NCI-H1694 treated with DMSO at 0.1 percent for 48 hours (cell line): Measurements from ENCODE around the gene RPLP2.

Source experiments
- DNase-seq: peaks from one replicate; lab custom pipeline; 2025; lab: John Stamatoyannopoulos, UW

RPLP2 gene

DNA sequence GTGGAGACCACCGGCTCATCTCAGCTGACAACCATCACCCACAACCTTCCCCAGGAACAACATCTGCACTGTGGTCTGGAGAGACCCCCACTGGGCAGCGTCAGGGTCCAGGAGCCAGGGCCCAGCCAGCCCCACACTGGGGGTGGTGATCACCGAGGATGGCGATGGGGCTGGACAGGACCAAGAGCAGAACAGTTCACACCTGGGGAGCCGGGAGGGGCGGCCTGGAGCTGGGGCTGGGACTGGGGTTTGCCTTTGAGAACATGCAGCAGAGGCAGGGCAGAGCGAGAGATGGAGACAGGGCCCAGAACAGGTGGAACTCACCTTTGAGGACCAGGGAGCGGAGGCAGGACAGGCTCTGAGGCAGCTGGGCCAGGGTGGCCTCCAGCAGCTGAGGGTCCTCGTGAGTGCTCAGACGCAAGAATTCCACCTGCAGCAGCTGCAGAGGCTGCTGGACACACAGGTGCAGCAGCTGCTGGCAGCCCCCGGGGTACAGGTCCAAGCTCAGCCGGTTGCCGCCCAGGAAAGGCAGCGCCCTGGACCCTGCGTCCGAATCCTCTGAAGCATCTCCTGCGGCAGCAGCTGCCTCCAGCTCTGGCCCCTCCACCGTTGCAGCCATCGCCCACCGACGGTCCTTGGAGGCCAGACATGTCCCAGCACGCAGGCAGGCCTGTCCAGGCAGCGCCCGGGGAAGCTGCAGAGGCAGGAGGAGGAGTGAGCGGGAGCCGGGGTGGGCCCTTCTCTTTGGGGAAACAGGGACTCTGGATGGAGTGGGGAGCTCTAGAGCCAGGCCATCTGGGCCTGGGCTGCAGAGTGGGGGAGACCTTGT, 5.8 kb upstream of the RPLP2 start:
- peak; percentile 32 for DNase-seq

DNA sequence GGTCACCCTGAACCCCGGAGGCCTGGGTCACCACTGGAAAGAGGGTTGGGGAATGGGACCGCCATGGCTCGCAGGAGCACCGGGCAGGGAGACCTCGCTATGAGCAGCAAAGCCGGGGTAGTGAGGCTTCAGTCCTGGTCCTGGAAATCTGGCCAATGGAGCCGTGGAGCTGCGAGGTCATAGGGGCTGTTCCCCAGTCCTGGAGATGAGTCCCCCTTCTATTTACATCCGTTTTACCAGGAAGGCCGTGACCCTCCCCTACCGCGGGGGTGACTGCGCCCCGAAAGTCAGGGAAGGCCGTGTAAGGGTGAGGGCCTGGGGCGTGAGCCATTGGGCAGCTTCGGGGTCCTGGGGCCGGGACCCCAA, 5.2 kb upstream of the RPLP2 start:
- no peak for DNase-seq

DNA sequence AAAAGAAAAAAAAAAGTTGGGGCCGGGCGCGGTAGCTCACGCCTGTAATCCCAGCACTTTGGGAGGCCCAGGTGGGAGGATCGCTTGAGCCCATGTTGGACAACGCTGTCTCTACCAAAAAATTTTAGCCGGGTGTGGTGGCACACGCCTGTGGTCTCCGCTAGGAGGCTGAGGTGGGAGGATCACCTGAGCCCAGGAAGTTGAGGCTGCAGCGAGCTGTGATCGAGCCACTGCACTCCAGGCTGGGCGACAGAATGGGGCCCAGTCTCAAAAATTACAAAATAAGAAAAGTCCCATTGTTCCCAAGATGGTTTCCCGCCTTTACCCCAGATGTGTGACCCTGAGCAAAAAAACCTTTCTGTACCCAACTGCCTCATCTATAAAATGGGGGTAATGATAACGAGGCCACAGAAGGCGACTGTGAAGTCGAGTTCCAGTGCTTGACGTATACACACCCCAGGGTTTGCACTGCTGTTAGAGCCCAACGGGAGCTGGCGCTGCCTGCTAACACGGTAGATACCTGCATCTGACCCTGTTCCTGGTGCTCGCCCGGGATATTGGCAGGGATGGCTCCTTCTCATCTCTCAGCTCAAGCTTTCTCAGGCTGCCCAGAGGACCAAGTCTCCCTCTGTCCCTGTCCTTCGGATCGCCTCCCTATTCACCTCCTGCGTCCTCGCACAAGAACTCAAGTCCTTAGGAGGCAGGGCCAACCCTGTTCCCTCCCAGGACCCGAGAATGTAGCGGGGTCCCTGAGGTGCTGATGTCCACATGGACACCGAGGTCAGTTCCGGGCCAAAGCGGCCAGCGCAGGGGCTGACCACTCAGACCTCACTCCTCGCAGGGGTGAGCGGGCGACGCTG, 1.1 kb upstream of the RPLP2 start:
- DNase-seq: no peak

DNA sequence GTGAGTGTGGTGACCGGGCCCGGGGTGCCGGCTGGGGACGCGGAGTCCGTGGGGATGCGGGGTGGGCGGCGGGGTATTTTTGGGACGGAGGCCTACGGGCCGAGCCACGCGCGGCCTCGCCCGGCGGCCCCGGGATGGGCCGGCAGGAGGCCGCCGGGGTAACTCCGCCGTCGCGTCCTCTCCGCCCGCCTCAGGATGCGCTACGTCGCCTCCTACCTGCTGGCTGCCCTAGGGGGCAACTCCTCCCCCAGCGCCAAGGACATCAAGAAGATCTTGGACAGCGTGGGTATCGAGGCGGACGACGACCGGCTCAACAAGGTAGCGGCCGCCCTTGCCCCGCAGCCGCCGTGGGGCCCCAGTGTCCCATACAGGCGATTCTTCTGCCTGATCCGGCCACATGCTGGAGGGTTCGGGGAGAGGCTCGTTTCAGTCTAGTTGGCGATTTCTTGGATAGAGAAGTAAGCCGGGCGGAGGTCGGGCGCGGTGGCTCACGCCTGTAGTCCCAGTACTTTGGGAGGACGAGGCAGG, 337 bp downstream of the RPLP2 start:
- DNase-seq: no peak

DNA sequence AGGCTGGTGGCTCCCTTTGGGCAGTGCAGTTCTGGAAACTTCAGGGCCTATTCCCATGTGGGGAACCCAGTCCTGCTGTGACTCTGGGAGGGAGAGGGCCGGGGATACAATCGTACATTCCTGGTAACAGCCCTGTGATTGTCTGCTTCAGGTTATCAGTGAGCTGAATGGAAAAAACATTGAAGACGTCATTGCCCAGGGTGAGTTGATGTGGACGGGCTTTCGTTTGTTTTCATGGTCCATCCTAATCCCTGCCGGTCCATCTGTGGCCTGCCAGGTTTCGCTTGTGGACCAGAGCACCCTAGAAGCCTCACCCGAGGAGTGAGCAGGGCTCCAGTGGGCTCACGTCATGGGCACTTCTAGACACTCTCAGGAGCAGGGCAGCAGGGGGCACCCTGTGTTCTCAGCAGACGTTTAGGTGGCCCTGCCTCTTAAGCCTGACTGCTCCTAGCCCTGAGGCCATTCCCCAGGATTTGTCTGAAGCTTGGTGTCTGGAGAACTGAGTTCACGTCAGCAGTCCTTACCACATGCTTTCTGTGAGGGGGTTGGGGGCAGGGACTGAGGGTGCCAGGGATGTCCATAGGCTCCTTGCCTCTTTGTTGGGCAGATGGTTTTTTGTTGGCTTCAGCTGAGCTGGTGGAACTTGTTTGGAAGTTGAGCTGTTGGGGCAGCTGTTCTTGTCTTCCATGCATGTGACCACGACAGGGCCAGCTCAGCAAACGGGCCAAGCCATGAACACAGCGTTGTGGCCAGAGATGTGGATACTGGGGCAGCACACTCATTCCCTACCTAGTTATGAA, 1.9 kb downstream of the RPLP2 start:
- no peak for DNase-seq

DNA sequence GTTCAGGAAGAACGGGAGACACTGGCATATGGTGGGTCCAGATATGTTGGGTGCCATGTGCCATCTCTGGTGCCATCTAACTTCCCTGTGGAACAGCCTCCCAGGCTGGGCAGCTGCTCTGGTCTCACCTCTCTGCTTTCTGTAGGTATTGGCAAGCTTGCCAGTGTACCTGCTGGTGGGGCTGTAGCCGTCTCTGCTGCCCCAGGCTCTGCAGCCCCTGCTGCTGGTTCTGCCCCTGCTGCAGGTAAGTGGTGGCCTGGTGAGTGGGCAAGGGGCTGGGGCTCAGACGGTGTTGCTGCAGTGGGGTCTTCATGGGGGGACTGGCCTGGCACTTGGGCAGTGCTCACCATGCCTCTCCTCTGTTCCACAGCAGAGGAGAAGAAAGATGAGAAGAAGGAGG, 2.6 kb downstream of the RPLP2 start:
- no peak for DNase-seq

DNA sequence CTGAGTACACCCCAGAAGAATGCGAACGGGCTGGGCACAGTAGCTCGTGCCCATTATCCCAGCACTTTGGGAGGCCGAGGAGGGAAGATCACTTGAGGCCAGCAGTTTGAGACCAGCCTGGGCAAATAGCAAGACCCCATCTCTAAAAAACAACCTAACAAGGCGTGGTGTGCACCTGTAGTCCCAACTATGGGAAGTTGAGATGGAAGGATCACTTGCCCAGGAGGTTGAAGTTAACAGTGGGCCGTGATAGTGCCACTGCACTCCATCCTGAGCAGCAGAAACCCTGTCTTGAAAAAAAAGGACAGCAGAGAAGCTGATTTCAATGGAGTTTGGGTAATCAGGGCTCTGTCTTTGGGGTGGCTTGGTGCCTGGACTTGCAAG, 3.3 kb downstream of the RPLP2 start:
- DNase-seq: no peak

DNA sequence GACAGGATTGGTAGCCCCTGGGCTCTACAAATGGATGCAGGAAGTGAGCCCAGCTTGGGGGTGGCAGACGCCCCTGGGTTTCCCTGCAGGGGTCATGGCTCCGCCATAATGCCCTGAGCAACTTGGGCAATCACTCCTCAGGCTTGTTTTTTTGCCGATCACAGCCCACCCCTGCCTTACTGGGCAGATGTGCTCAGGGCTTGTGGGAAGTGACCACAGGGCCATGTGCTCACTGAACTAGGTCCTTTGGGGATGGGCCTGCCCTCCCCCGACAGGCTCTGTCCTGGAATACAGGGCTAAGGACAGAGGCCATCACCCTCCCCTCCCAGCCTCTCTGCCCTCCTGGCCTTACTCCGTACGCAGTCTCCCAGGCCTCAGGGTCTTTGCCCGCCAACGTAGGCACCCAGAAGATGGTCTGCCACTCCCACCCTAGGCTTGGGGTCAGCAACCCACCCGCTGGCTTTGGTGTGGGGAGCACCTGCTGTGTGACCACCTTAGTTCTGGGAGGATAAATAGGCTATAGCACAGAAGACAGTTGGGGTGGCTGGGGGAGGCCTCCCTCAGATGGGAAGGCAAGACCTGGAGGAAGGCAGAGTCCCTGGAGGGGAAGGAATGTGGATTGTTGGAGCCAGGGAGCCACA, 3.8 kb downstream of the RPLP2 start:
- no peak for DNase-seq

DNA sequence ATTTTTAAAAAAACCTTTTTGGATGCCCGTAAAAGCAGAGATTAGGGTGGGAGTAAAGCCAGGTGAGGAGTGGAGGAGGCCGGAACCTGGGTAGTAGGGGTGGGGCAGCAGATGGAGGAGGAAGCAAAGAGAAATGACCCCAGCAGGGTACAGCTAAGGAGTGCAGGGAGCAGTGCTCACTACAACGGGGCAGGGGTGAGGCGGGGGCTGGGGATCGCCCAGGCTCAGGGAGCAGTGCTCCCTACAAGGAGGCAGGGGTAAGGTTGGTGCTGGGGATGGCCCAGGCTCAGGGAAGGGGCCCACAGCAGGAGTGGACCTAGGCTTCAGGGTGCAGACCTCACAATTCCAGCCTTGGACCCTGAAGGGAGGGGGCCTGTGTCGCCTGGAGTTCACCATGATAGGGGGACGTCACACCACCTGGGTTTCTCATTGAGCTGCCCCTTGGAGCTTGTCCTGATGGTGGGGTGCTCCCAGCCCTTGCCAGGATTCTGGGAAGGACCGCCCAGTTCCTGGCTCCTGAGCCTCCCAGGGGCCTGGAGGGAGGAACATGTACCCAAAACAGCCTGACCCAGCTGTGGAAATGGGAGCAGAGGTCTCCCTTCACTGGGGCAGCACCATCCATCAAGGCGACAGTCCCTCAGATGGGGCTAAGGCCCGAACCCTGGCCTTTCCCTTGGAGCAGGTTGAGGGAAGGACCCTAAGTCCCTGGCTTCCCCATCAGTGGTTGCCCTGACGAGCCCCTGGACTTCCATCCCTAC, 6.1 kb downstream of the RPLP2 start:
- no peak for DNase-seq

DNA sequence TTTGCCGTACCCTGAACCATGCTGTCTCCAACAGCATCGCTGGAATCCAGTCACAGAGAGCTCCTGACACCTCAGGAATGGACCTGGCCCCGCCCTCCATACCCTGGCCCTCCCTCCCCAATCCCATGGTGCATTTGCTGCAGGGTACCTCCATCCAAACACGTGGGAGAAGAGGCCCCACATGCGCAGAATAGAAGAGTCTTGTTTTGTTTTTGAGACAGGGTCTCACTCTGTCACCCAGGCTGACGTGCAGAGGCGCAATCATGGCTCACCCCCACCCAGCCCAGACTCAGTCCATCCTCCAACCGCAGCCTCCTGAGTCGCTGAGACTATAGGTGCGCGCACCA, 6.6 kb downstream of the RPLP2 start:
- DNase-seq: no peak

DNA sequence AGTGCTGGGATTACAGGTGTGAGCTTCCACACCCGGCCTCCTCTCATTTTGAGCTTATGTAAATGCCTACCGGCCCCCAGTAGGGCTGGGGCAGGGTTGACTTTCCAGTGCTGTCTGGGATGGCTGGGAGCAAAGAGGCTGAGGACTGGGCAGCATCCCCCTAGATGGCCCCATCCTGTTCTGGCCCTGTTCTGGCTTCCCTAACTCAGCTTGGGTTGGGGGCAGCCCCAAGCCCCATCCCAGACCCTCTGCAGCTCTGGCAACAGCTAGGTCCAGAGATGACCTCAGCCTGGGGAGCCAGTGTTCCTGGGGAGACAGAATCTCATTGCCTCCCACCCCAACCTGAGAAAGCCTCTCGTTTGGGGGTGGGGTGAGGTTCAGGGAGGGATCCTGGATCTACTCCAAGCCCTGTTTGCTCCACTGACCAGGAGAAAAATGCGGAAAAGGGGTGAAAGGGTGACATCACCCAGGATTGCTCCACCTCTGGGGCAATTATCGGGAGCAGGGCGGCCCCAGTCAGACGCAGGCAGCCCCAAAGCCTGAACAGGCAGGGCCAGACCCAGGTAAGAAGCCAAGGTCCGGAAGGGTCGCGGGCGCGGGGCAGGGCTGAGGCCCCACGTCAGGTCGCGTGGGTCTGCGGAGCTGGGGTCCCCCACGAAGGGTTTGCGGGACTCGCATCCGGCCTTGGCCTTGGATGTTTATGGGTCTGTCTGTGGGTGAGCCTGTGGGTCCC, 8.8 kb downstream of the RPLP2 start, which contains the start of gene PNPLA2:
Gene PNPLA2, plus strand, starts transcription at position 519 of the 733 bp plus-strand sequence. CDS start 805 bp downstream, outside the sequence.
- DNase-seq: no peak

DNA sequence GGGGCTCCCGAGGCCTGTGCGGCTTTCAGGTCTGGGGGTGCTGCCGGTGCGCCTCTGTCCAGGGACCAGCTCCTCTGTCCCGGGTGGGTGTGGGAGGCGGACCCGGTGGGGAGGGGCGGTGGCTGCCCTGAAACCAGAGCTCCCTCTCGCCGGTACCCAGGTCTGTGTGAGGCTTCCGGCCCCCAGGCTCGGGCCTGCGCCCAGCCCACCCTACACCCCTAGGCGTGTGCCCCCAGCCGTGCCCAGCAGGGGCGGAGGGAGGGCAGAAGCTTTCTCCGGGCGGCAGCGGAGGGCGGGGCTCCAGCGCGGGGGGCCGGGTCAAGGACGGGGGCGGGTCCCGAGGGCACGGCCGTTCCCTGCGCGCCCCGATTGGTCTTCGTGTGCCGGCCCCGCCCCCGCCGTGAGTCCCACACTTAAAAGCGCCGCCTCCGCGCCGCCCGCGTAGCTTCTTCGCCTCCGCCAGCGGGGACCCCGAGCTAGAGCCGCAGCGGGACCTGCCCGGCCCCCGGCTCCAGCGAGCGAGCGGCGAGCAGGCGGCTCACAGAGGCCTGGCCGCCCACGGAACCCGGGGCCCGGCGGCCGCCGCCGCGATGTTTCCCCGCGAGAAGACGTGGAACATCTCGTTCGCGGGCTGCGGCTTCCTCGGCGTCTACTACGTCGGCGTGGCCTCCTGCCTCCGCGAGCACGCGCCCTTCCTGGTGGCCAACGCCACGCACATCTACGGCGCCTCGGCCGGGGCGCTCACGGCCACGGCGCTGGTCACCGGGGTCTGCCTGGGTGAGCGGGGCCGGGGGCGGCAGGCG, 9.6 kb downstream of the RPLP2 start:
- peak; percentile 64 for DNase-seq

DNA sequence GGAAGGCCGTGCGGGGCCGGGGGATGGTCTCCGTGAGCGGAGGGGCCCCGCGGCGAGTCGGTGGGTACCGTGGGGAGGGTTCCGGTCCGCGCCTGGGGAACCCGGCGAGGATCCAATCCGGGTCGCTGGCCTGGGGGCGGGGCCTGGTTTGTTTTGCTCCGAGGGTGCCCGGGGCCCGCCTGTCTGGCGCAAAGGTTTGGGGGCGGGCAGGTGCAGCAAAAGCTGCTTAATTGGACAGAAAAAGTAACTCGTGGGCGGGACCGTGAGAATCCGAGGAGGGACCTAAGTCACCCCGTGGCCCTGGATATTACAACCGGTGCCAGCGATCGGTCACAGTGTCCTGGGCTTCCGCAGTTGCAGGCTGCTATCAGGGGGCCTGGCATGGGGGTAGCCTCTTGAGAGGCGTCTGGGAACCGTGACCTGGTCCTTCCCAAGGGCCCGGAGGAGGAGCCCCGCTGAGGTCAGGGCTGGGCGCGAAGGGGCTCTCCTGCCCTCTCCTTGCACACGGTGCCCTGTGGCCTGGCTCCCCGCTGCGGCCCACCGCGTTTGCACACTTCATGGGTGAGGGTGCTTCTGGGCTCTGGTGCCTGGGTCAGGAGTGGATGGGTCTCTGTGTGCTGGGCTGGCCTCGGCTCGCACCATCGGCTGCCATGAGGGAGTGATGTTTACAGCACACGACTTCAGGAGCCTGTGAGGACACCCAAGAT, 10.3 kb downstream of the RPLP2 start:
- DNase-seq: no peak

DNA sequence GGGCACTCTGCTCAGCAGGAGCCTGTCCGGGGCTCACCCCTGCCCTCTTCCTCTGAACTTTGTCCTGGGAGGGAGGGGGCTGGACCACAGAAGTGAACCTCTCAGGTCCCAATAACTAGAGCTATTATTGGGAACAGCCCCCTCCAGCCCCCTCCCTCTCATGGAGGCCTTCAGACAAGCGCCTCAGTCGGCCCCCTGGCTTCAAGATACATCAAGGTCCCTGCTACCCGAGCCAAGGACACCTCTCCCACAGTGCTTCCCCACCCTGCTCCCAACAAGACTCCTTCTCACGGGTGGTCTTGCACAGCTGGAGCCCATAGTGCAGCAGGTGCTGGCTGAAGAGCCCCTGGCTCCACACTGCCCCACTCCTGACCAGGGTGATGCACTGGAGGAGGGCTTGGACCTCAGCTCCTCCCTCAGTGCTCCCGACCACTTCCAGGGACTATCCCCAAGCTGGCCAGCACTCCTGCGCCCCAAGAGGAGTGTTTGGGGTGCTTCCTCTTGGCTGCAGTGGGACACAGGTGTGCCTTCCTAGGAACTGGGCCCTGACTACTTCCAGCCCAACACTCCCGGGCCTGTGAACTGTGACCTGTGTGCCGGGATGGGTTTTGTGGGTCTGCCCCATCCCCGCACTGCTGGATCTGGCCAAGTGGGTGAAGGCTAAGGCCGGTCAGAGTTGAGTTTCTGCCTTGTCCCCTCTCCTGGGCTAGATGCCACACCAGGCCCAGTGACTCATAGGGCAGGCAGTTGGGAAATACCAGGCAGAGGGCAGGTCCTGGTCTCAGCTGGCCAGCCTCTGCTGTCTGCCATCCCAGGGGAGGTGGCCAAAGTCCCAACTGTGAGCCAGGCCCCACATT, 11.1 kb downstream of the RPLP2 start:
- no peak for DNase-seq

DNA sequence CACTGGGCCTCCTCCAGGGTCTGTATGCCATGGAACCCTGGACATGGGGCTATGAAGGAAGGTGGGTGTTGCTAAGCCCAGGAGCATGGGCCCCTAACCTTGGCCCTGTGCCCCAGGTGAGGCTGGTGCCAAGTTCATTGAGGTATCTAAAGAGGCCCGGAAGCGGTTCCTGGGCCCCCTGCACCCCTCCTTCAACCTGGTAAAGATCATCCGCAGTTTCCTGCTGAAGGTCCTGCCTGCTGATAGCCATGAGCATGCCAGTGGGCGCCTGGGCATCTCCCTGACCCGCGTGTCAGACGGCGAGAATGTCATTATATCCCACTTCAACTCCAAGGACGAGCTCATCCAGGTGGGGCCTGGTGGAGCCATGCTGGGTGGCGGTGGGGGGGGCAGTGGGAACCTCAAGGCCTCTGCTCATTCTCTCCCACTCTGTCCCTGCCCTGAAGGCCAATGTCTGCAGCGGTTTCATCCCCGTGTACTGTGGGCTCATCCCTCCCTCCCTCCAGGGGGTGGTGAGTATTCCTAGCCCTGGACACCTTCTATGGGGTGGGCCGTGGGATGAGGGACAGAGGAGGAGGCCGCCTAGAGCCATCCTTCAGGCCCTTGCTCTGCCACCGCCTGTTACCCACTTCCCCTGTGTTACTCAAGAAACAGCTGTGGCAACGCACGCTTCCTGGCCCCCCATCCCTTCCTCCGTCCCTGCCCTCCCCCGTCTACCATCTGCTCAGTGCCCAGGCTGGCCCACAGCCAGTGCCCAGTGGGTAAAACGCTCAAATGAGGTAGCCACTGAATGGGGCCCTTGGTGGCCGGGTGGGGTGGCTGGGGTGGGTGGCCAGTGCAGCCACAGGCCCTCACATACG, 12.0 kb downstream of the RPLP2 start:
- no peak for DNase-seq

DNA sequence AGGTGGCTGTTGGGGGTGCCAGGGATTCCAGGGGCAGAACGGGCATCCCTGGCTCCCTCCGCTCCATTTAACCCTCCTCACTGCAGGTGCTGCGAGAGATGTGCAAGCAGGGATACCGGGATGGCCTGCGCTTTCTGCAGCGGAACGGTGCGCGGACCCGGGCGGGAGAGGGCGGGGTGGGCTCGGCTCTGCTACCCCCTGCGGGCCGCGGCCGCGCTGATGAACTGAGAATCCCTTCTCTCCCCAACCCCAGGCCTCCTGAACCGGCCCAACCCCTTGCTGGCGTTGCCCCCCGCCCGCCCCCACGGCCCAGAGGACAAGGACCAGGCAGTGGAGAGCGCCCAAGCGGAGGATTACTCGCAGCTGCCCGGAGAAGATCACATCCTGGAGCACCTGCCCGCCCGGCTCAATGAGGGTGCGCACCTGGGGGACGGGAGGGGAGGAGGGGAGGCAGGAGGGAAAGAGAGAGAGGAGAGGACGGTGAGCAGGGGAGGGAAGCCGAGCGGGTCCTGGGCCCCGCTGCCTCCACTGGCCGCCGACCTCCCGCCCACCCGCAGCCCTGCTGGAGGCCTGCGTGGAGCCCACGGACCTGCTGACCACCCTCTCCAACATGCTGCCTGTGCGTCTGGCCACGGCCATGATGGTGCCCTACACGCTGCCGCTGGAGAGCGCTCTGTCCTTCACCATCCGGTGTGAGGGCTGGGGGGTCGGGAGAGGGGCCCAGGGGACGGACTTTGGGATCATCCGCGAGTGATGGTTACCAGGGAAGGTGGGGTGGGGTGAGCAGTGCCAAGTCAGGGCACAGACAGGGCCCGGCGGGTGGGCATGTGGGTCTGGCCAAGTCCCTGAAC, 13.9 kb downstream of the RPLP2 start:
- DNase-seq: no peak
